ENCODE data around the gene TMEM156.
A peak's percentile ranks its signal among the peaks of the same experiment; 100 is the strongest.
"Not testable (repeated sequence)": the region's sequence is repeated elsewhere in the genome, so short reads cannot be mapped to it uniquely, and the experiment has no call there.

TMEM156 gene

DNA sequence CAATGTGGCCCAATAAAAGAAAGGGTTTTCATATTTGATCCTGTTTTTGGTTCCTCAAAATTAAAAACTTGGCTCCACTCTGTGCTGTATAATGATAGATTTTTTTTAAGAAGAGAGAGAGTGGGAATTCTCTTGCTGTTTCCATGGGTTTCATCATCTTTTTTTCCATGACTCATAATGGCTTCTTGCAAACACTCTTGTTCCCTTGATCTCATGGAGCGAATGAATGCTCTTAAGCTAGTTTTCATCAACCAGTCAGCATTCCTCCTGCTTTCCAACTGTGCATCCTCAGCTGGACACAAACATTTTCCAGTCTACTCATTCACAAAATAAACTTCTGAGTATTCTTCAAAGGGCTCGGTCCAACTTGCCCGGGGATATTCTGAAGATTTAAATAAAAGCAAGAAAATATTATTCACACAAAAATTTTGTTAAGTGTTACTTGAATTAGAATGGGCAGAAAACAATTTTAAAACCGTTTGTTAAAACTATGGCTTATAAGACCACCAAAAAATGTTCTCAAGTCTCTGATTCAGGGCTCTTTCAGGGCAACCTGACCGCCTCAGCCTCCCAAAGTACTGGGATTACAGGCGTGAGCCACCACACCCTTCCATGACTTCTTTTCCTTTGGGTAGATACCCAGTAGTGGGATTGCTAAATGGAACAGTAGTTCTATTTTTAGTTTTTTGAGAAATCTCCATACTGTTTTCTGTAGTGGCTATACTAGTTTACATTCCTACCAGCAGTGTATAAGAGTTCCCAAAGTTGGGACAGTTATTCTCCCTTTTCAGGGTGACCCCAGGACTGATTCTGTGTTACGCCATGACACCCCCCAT lies 64.7 kb downstream of the TMEM156 start:
- TF ChIP-seq, protein P1, sequence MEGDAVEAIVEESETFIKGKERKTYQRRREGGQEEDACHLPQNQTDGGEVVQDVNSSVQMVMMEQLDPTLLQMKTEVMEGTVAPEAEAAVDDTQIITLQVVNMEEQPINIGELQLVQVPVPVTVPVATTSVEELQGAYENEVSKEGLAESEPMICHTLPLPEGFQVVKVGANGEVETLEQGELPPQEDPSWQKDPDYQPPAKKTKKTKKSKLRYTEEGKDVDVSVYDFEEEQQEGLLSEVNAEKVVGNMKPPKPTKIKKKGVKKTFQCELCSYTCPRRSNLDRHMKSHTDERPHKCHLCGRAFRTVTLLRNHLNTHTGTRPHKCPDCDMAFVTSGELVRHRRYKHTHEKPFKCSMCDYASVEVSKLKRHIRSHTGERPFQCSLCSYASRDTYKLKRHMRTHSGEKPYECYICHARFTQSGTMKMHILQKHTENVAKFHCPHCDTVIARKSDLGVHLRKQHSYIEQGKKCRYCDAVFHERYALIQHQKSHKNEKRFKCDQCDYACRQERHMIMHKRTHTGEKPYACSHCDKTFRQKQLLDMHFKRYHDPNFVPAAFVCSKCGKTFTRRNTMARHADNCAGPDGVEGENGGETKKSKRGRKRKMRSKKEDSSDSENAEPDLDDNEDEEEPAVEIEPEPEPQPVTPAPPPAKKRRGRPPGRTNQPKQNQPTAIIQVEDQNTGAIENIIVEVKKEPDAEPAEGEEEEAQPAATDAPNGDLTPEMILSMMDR (IDR thresholded peaks at IDR 0.05; ENCODE audit: poor library complexity, severe bottlenecking): no peak
- peaks cover 28% of the 10 kb centered on the region for H3K36me3 ChIP-seq (ENCODE audit: low read depth)
- DNase-seq (ENCODE audit: low spot score): no peak
- H3K27ac ChIP-seq (ENCODE audit: poor library complexity, severe bottlenecking): peak overlapping the region; percentile 22
- no peaks in the 10 kb centered on the region for H3K27me3 ChIP-seq (ENCODE audit: insufficient read depth, poor library complexity, severe bottlenecking)
- H3K4me3 ChIP-seq (ENCODE audit: severe bottlenecking): no peak overlapping the region
- H3K4me1 ChIP-seq (ENCODE audit: insufficient read depth, poor library complexity, severe bottlenecking): peaks cover 10% of the 10 kb centered on the region
- ATAC-seq (ENCODE audit: low read depth): peak; percentile 67
- H3K9me3 ChIP-seq (ENCODE audit: severe bottlenecking): no peaks in the 10 kb centered on the region

DNA sequence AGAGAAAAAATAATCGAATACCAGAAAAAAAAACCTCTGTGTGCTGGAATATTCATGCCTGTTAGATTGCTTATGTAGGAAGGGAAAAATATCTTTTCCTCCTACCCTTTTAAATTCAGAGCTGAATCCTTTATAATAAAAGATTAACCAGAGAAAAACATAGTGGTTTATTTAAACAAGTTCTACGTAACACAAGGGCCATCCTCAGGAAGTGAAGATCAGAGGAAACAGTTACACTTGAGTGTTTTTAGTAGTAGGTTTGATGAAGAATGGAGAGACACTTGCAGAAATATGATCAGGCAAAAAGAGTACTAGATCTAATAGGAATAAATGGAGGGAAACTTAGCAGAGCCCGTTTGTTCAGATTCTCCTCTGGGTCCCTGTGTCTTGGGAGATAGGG lies 66.3 kb downstream of the TMEM156 start:
- H3K4me1 ChIP-seq (ENCODE audit: insufficient read depth, poor library complexity, severe bottlenecking): peaks cover 10% of the 10 kb centered on the region
- DNase-seq (ENCODE audit: low spot score) (no peak), ATAC-seq (ENCODE audit: low read depth) (no peak)
- no peaks in the 10 kb centered on the region for H3K9me3 ChIP-seq (ENCODE audit: severe bottlenecking)
- H3K4me3 ChIP-seq (ENCODE audit: severe bottlenecking): no peak overlapping the region
- H3K36me3 ChIP-seq (ENCODE audit: low read depth): peaks cover 28% of the 10 kb centered on the region
- TF ChIP-seq, protein P1 (IDR thresholded peaks at IDR 0.05; ENCODE audit: poor library complexity, severe bottlenecking): no peak
- H3K27me3 ChIP-seq (ENCODE audit: insufficient read depth, poor library complexity, severe bottlenecking): no peaks in the 10 kb centered on the region
- H3K27ac ChIP-seq (ENCODE audit: poor library complexity, severe bottlenecking): no peak overlapping the region

DNA sequence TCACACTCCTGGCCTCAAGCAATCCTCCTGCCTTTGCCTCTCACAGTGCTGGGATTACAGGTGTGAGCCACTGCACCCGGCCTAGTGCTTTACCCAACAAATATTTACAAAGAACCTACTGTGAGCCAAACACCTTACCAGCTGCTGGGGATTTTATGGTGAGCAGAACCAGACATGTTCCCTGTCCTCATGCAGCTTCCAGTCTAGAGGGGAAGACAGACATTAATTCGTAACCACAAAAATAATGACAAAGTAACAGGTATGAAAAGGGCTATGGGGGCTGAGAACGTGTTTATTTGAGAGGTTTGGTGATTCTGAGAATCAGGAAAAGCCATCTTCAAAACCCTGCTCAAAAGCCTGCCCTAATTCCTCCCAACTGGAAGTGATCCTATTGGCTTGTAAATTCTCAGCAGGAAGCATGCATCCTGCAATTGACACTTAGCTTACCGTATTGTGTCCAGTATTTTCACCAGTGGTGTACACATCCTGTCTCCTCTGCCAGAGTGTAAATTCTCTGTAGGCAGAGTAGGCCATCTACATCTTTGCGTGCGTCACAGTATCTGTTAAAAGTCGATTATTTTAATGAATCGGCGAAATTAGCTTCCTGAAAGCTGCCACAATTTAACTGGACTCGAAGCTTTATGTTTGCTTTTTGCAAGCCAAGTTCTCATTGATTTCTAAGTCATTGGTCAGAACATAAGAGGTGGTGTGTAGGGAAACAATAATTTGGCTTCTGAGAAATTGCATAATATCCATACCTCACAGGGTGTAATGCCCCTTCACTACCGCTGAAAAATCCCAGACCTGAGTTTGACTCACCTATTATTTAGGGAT lies 67.0 kb downstream of the TMEM156 start:
- ATAC-seq (ENCODE audit: low read depth) (no peak), DNase-seq (ENCODE audit: low spot score) (no peak)
- TF ChIP-seq, protein P1 (IDR thresholded peaks at IDR 0.05; ENCODE audit: poor library complexity, severe bottlenecking): no peak
- no peaks in the 10 kb centered on the region for H3K27me3 ChIP-seq (ENCODE audit: insufficient read depth, poor library complexity, severe bottlenecking)
- H3K27ac ChIP-seq (ENCODE audit: poor library complexity, severe bottlenecking): no peak overlapping the region
- H3K9me3 ChIP-seq (ENCODE audit: severe bottlenecking): no peaks in the 10 kb centered on the region
- peaks cover 28% of the 10 kb centered on the region for H3K36me3 ChIP-seq (ENCODE audit: low read depth)
- H3K4me3 ChIP-seq (ENCODE audit: severe bottlenecking): no peak overlapping the region
- peaks cover 10% of the 10 kb centered on the region for H3K4me1 ChIP-seq (ENCODE audit: insufficient read depth, poor library complexity, severe bottlenecking)

DNA sequence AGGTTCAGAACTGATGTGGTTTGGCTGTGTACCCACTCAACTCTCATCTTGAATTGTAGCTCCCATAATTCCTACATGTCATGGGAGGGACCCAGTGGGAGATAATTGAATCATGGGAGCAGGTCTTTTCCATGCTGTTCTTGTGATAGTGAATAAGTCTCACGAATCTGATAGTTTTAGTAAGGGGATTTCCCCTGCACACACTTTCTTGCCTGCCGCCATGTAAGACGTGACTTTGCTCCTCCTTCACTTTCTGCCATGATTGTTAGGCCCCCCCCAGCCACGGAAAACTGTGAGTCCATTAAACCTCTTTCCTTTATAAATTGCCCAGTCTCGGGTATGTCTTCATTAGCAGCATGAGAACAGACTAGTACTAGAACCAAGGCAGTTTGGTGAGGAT lies 73.0 kb downstream of the TMEM156 start:
- not testable (repeated sequence) for H3K27ac ChIP-seq (ENCODE audit: poor library complexity, severe bottlenecking); ATAC-seq (ENCODE audit: low read depth); DNase-seq (ENCODE audit: low spot score); H3K4me3 ChIP-seq (ENCODE audit: severe bottlenecking); H3K27me3 ChIP-seq (ENCODE audit: insufficient read depth, poor library complexity, severe bottlenecking); H3K36me3 ChIP-seq (ENCODE audit: low read depth); H3K4me1 ChIP-seq (ENCODE audit: insufficient read depth, poor library complexity, severe bottlenecking); H3K9me3 ChIP-seq (ENCODE audit: severe bottlenecking)

DNA sequence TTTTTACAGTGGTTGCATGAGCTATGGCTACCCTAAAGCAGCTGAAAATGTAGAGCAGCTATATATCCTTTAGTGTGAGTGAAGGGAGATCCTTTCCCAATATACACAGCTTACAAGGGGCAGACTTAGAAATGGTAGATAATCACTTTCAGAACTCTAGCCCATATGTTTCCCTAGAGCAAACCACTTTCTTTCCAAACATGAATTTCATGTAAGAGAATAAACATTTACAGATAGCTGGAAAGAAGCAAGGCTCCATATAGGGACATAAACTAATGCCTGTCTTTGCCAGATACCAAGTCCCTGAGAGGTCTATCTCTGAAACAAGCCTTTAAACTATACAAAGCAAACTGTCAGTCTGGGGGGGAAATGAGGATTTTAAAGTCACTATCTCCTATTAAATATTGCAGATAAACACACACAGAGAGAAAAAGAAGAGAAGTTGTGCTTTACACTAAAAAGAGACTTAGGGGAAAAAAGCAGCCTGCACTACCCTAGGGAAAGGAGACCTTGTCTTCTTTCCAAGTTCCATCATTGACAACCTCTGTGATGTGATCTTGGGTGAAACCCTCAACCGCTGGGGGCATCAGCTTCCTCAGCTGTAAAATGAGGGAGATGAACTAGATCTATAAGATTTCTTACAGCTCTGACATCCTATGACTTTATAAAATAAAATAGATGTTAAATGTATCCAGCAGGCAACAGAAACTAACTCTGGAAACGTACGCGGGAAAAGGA lies 73.6 kb downstream of the TMEM156 start:
- TF ChIP-seq, protein P1 (IDR thresholded peaks at IDR 0.05; ENCODE audit: poor library complexity, severe bottlenecking): no peak
- no peak overlapping the region for H3K27ac ChIP-seq (ENCODE audit: poor library complexity, severe bottlenecking)
- H3K9me3 ChIP-seq (ENCODE audit: severe bottlenecking): no peaks in the 10 kb centered on the region
- no peaks in the 10 kb centered on the region for H3K36me3 ChIP-seq (ENCODE audit: low read depth)
- H3K4me1 ChIP-seq (ENCODE audit: insufficient read depth, poor library complexity, severe bottlenecking): no peaks in the 10 kb centered on the region
- H3K27me3 ChIP-seq (ENCODE audit: insufficient read depth, poor library complexity, severe bottlenecking): no peaks in the 10 kb centered on the region
- ATAC-seq (ENCODE audit: low read depth) (no peak), DNase-seq (ENCODE audit: low spot score) (no peak)
- no peak overlapping the region for H3K4me3 ChIP-seq (ENCODE audit: severe bottlenecking)
